ENCODE data around the gene RIT2.

GRCh38 chr18:42864876-42865275, 250.6 kb downstream of the RIT2 start:
- no peak for TF ChIP-seq POLR2A (IDR thresholded peaks at IDR 0.05)
- no peak for TF ChIP-seq EP300 (IDR thresholded peaks at IDR 0.05)

Data from ovary (tissue), 1 donor.